ENCODE measurements around the gene NRROS.

Gene NRROS

GRCh38 chr3:196645897-196646665, 6.6 kb downstream of the NRROS start:
- DNase-seq, result no peak
- peaks cover 9% of the 10 kb centered on the region for H3K36me3 ChIP-seq (ENCODE audit: control insufficient read depth, insufficient read depth, low read length)
- H3K27ac ChIP-seq (ENCODE audit: insufficient read depth, low read length, poor library complexity, severe bottlenecking), result no peak overlapping the region

GRCh38 chr3:196646666-196647216, 7.2 kb downstream of the NRROS start:
- peaks cover 9% of the 10 kb centered on the region for H3K36me3 ChIP-seq (ENCODE audit: control insufficient read depth, insufficient read depth, low read length)
- peaks cover 36% of the 10 kb centered on the region for H3K4me1 ChIP-seq (ENCODE audit: control insufficient read depth, insufficient read depth, low read length, poor library complexity, severe bottlenecking)
- DNase-seq, result no peak
- H3K27me3 ChIP-seq (replicated peaks; ENCODE audit: control insufficient read depth, insufficient read depth, low read length, poor library complexity, severe bottlenecking), result no peaks in the 10 kb centered on the region
- H3K9me3 ChIP-seq (ENCODE audit: control insufficient read depth, low read length), result no peaks in the 10 kb centered on the region
- H3K27ac ChIP-seq (ENCODE audit: insufficient read depth, low read length, poor library complexity, severe bottlenecking), result no peak overlapping the region
- no peak overlapping the region for H3K4me3 ChIP-seq (ENCODE audit: insufficient read depth, low read depth, low read length, poor library complexity, severe bottlenecking)

More at GRCh38 chr3:196645897-196646665, 6.6 kb downstream of the NRROS start:
- Histone ChIP-seq H3K4me3 (ENCODE audit: insufficient read depth, low read depth, low read length, poor library complexity, severe bottlenecking) (no peak overlapping the region), H3K4me1 (ENCODE audit: control insufficient read depth, insufficient read depth, low read length, poor library complexity, severe bottlenecking) (peaks cover 39% of the 10 kb centered on the region), H3K9me3 (ENCODE audit: control insufficient read depth, low read length) (no peaks in the 10 kb centered on the region), H3K27me3 (replicated peaks; ENCODE audit: control insufficient read depth, insufficient read depth, low read length, poor library complexity, severe bottlenecking) (no peaks in the 10 kb centered on the region)

GRCh38 chr3:196650740-196651311, 11.3 kb downstream of the NRROS start:
- peaks cover 11% of the 10 kb centered on the region for H3K4me1 ChIP-seq (ENCODE audit: control insufficient read depth, insufficient read depth, low read length, poor library complexity, severe bottlenecking)
- no peaks in the 10 kb centered on the region for H3K9me3 ChIP-seq (ENCODE audit: control insufficient read depth, low read length)
- peaks cover 24% of the 10 kb centered on the region for H3K36me3 ChIP-seq (ENCODE audit: control insufficient read depth, insufficient read depth, low read length)
- no peak overlapping the region for H3K4me3 ChIP-seq (ENCODE audit: insufficient read depth, low read depth, low read length, poor library complexity, severe bottlenecking)
- no peaks in the 10 kb centered on the region for H3K27me3 ChIP-seq (replicated peaks; ENCODE audit: control insufficient read depth, insufficient read depth, low read length, poor library complexity, severe bottlenecking)
- peak overlapping the region; percentile 10 for H3K27ac ChIP-seq (ENCODE audit: insufficient read depth, low read length, poor library complexity, severe bottlenecking)
- no peak for DNase-seq

GRCh38 chr3:196651819-196652218, 12.3 kb downstream of the NRROS start:
- Histone ChIP-seq H3K9me3 (ENCODE audit: control insufficient read depth, low read length) (no peaks in the 10 kb centered on the region), H3K36me3 (ENCODE audit: control insufficient read depth, insufficient read depth, low read length) (peaks cover 32% of the 10 kb centered on the region), H3K4me1 (ENCODE audit: control insufficient read depth, insufficient read depth, low read length, poor library complexity, severe bottlenecking) (peaks cover 6% of the 10 kb centered on the region), H3K27ac (ENCODE audit: insufficient read depth, low read length, poor library complexity, severe bottlenecking) (no peak overlapping the region), H3K4me3 (ENCODE audit: insufficient read depth, low read depth, low read length, poor library complexity, severe bottlenecking) (no peak overlapping the region), H3K27me3 (replicated peaks; ENCODE audit: control insufficient read depth, insufficient read depth, low read length, poor library complexity, severe bottlenecking) (no peaks in the 10 kb centered on the region)
- no peak for DNase-seq

- Histone ChIP-seq H3K27me3 (replicated peaks; ENCODE audit: control insufficient read depth, insufficient read depth, low read length, poor library complexity, severe bottlenecking) (no peaks in the 10 kb centered on the region), H3K9me3 (ENCODE audit: control insufficient read depth, low read length) (no peaks in the 10 kb centered on the region), H3K36me3 (ENCODE audit: control insufficient read depth, insufficient read depth, low read length) (peaks cover 40% of the 10 kb centered on the region), H3K4me3 (ENCODE audit: insufficient read depth, low read depth, low read length, poor library complexity, severe bottlenecking) (no peak overlapping the region), H3K27ac (ENCODE audit: insufficient read depth, low read length, poor library complexity, severe bottlenecking) (no peak overlapping the region), H3K4me1 (ENCODE audit: control insufficient read depth, insufficient read depth, low read length, poor library complexity, severe bottlenecking) (peaks cover 6% of the 10 kb centered on the region)
- DNase-seq, result no peak
Measured at GRCh38 chr3:196652961-196653795, 13.7 kb downstream of the NRROS start.

- peaks cover 6% of the 10 kb centered on the region for H3K4me1 ChIP-seq (ENCODE audit: control insufficient read depth, insufficient read depth, low read length, poor library complexity, severe bottlenecking)
- H3K9me3 ChIP-seq (ENCODE audit: control insufficient read depth, low read length), result no peaks in the 10 kb centered on the region
- H3K4me3 ChIP-seq (ENCODE audit: insufficient read depth, low read depth, low read length, poor library complexity, severe bottlenecking), result no peak overlapping the region
- H3K27ac ChIP-seq (ENCODE audit: insufficient read depth, low read length, poor library complexity, severe bottlenecking), result no peak overlapping the region
- no peak for DNase-seq
- H3K36me3 ChIP-seq (ENCODE audit: control insufficient read depth, insufficient read depth, low read length), result peaks cover 40% of the 10 kb centered on the region
- no peaks in the 10 kb centered on the region for H3K27me3 ChIP-seq (replicated peaks; ENCODE audit: control insufficient read depth, insufficient read depth, low read length, poor library complexity, severe bottlenecking)
Measured at GRCh38 chr3:196654006-196654734, 14.7 kb downstream of the NRROS start.

- Histone ChIP-seq H3K9me3 (ENCODE audit: control insufficient read depth, low read length) (no peaks in the 10 kb centered on the region), H3K4me1 (ENCODE audit: control insufficient read depth, insufficient read depth, low read length, poor library complexity, severe bottlenecking) (peaks cover 3% of the 10 kb centered on the region), H3K27me3 (replicated peaks; ENCODE audit: control insufficient read depth, insufficient read depth, low read length, poor library complexity, severe bottlenecking) (no peaks in the 10 kb centered on the region), H3K4me3 (ENCODE audit: insufficient read depth, low read depth, low read length, poor library complexity, severe bottlenecking) (no peak overlapping the region), H3K36me3 (ENCODE audit: control insufficient read depth, insufficient read depth, low read length) (peaks cover 40% of the 10 kb centered on the region), H3K27ac (ENCODE audit: insufficient read depth, low read length, poor library complexity, severe bottlenecking) (no peak overlapping the region)
- DNase-seq, result no peak
Measured at GRCh38 chr3:196654735-196655090, 15.2 kb downstream of the NRROS start.

GRCh38 chr3:196655496-196655895, 16.0 kb downstream of the NRROS start:
- H3K9me3 ChIP-seq (ENCODE audit: control insufficient read depth, low read length), result no peaks in the 10 kb centered on the region
- H3K4me3 ChIP-seq (ENCODE audit: insufficient read depth, low read depth, low read length, poor library complexity, severe bottlenecking), result no peak overlapping the region
- peaks cover 47% of the 10 kb centered on the region for H3K36me3 ChIP-seq (ENCODE audit: control insufficient read depth, insufficient read depth, low read length)
- no peak overlapping the region for H3K27ac ChIP-seq (ENCODE audit: insufficient read depth, low read length, poor library complexity, severe bottlenecking)
- no peaks in the 10 kb centered on the region for H3K27me3 ChIP-seq (replicated peaks; ENCODE audit: control insufficient read depth, insufficient read depth, low read length, poor library complexity, severe bottlenecking)
- no peaks in the 10 kb centered on the region for H3K4me1 ChIP-seq (ENCODE audit: control insufficient read depth, insufficient read depth, low read length, poor library complexity, severe bottlenecking)
- DNase-seq, result no peak

- Histone ChIP-seq H3K36me3 (ENCODE audit: control insufficient read depth, insufficient read depth, low read length) (peaks cover 54% of the 10 kb centered on the region), H3K4me1 (ENCODE audit: control insufficient read depth, insufficient read depth, low read length, poor library complexity, severe bottlenecking) (no peaks in the 10 kb centered on the region), H3K27me3 (replicated peaks; ENCODE audit: control insufficient read depth, insufficient read depth, low read length, poor library complexity, severe bottlenecking) (no peaks in the 10 kb centered on the region), H3K9me3 (ENCODE audit: control insufficient read depth, low read length) (no peaks in the 10 kb centered on the region), H3K27ac (ENCODE audit: insufficient read depth, low read length, poor library complexity, severe bottlenecking) (no peak overlapping the region), H3K4me3 (ENCODE audit: insufficient read depth, low read depth, low read length, poor library complexity, severe bottlenecking) (no peak overlapping the region)
- DNase-seq, result no peak
Measured at GRCh38 chr3:196656213-196656612, 16.7 kb downstream of the NRROS start.

Measured in effector memory CD4-positive, alpha-beta T cell (primary cell).